ENCODE data around the gene RNF112.
"Not testable (repeated sequence)": the region's sequence is repeated elsewhere in the genome, so short reads cannot be mapped to it uniquely, and the experiment has no call there.

Gene RNF112

DNA sequence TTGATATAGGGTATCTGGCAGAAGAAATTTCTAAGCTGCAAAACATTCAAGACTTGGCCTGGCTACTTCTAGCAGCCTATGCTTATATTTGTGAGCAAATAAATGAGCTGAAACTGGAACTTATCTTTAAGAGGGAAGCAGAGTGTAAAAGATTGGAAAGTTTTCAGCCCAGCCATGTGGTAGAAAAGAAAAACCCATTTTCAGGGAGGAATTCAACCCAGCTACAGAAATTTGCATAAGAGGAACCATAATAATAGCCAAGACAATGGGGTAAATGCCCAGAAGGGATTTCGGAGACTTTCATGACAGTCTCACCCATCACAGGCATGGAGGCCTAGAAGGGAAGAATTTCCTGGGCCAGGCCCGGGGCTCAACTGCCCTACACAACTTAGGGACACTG is 31.7 kb downstream of the RNF112 start:
- DNase-seq (ENCODE audit: extremely low read depth in 1 of 2, low read depth in 1 of 2): no peak

- DNase-seq (ENCODE audit: extremely low read depth in 1 of 2, low read depth in 1 of 2): no peak
Observed at GRCh38 chr17:19443148-19443547, 32.1 kb downstream of the RNF112 start.

DNA sequence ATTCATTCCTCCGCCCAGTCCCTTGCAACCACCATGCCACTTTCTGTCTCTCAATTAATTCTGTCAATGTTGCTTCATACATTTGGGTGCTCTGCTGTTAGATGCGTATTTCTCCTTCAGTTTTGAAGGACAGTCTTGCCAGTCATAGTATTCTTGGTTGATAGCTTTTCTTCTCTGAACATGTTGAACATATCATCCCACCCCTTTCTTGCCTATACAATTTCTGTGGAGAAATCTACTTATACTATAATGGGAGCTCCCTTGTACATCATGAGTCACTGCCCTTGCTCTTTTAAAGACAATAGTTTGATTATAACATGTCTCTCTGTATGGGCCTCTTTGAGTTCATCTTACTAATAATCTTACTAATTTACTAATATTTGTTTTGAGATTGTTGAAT is 34.1 kb downstream of the RNF112 start:
- no peak for DNase-seq (ENCODE audit: extremely low read depth in 1 of 2, low read depth in 1 of 2)

- DNase-seq (ENCODE audit: extremely low read depth in 1 of 2, low read depth in 1 of 2): not testable (repeated sequence)
Observed at GRCh38 chr17:19446577-19446976, 35.5 kb downstream of the RNF112 start.

DNA sequence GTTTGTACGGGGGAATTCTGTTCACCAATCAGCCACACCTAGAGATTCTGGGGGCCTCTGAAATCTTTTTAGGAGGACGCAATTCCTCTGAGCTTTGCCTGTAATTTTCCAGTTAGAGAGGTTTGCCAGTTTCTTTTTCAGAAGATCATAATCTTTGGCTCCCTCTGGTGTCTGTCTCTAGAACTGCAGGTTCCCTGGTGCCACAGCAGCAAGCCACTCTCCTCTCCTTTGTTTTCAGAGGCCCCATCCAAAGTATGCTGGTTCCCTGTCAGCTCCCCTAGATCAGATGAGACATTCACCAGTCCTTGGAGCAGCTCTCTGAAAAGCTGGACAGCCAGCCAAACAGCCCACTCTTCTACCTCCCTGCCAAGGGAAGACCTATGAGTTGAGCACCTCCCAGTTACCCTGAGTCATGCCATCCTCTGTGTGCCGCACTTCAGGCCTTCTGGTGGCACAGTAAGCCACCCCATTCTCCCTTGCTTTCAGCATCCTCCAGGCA is 36.1 kb downstream of the RNF112 start:
- DNase-seq (ENCODE audit: extremely low read depth in 1 of 2, low read depth in 1 of 2): peak; percentile 42 to 47

DNA sequence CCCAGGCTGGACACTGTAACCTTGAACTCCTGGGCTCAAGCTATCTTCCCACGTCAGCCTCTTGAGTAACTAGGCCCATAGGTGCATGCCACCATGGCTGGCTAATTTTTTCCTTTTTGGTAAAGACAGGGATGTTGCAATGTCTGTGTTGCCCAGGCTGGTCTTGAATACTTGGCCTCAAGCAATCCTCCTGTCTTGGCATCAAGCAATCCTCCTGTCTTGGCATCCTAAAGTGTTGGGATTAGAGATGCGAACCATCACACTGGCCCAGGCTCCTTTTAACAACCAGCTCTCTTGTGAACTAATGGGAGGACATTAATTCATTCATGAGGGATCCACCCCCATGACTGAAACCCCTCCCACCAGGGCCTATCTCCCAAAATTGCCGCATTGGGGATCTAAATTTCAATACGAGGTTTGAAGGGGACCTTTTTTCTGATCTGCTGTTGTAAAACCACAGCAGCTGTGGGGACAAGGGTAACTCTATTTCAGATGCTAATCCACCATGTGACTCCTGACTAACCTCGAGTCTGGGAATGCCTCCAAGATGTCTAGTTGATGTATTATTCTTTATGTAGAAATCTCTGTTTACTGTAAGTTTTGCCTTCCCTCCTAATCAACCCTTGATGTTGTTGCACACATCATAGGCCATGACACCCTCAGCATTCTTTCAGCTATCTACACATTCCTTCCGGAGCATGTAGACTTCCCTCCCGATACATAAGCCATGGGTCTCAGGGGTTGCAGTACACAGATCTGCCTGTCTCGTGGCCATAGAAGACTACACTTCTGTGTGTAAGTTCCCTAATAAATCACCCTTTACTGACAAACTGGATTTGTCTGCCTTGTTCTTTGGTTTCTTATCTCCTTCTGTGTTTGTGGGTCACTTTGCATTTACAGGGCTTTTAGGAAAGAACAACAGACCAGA is 37.6 kb downstream of the RNF112 start:
- no peak for DNase-seq (ENCODE audit: extremely low read depth in 1 of 2, low read depth in 1 of 2)

DNA sequence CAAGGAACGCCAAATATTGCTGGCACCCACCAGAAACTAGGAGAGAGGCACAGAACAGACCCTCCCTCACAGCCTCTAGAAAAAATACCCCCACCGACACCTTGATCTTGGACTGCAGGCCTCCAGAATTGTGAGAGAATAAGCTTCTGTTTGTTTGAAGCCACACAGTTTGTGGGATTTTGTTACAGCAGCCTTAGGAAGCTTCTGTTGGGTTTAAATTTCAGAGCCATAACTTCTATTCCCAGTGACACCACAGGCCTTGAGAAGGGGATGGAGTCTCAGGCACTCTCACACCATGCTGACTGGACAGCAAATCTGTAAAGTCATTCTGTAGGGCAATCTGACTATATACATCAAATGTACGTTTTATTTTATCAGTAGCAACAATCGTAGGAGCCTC is 38.6 kb downstream of the RNF112 start:
- no peak for DNase-seq (ENCODE audit: extremely low read depth in 1 of 2, low read depth in 1 of 2)

GRCh38 chr17:19453296-19453695 is 42.3 kb downstream of the RNF112 start:
- no peak for DNase-seq (ENCODE audit: extremely low read depth in 1 of 2, low read depth in 1 of 2)

- no peak for DNase-seq (ENCODE audit: extremely low read depth in 1 of 2, low read depth in 1 of 2)
Observed at GRCh38 chr17:19454074-19454473, 43.0 kb downstream of the RNF112 start.

DNA sequence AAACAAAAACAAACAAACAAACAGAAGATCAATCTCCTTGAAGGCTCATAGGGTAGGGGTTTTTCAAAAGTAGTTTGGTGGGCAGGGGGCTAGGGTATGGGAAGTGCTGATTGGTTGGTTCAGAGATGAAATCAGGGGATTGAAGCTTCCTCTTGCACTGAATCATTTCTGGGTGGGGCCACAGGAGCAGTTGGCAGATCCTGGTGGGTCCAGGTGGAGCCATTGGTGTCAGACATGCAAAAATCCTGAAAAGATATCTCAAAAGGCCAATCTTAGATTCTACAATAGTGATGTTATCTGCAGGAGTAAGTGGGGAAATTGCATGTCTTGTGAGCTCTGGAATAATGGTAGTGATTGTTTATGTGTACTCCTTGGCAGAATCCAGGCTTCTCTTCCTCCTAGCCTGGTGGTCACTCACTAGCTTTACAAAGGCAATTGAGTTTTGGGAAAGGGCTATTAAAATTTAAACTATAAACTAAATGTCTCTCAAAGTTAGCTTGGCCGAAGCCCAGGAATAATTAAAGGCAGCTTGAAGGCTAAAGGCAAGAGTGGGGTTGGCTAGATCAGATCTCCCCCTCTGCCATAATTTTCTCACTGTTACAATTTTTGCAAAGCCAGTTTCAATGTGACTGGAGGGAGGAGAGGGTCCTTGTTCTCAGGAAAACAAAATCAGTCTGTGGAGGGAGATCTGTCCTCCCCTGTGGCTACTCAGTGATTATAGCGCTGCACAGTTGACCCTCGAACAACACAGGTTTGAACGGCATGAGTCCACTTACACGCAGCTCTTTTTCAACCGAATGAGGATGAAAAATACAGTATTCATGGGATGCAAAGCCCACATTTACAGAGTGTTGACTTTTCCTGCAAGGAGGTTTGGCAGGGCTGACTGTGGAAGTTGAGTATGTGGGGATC is 45.2 kb downstream of the RNF112 start:
- no peak for DNase-seq (ENCODE audit: extremely low read depth in 1 of 2, low read depth in 1 of 2)

- DNase-seq (ENCODE audit: extremely low read depth in 1 of 2, low read depth in 1 of 2): no peak
Observed at GRCh38 chr17:19457046-19457445, 46.0 kb downstream of the RNF112 start.

- DNase-seq (ENCODE audit: extremely low read depth in 1 of 2, low read depth in 1 of 2): no peak
Observed at GRCh38 chr17:19457830-19458271, 46.8 kb downstream of the RNF112 start.

DNA sequence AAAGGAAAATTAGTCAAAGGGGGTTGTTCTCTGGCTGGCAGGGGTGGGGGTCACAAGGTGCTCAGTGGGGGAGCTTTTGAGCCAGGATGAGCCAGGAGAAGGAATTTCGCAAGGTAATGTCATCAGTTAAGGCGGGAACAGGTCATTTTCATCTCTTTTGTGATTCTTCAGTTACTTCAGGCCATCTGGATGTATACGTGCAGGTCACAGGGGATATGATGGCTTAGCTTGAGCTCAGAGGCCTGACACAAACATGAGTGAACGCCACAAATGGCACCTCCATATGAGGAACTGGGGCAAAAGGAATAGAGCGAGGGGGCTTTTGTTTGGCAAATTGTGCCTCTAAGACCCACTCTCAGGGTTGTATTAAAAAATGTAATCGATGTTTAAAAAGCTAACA is 47.4 kb downstream of the RNF112 start:
- DNase-seq (ENCODE audit: extremely low read depth in 1 of 2, low read depth in 1 of 2): not testable (repeated sequence)

DNA sequence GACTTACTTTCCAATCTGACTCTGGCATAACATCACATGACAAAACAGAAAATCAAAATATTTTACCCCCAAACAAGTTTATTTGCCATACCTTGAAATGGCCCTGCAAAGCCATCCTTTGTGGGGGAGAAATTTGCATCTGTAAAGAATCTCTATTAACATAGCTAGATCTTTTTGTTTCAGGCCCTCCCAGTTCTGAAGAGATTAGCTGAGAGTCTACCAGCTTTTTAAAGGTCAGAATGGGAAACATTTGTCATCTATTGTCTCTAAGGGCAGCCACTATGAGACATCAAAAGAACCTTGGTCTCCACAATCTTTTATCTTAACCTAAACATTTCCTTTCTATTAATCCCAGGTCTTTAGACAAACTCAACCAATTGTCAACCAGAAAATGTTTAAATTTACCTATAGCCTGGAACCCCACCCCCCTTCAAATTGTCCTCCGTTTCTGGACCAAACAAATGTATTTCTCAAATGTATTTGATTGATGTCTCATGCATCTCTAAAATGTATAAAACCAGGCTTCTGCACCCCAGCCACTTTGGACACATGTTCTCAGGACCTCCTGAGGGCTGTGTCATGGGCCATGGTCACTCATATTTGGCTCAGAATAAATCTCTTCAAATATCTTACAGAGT is 48.1 kb downstream of the RNF112 start:
- DNase-seq (ENCODE audit: extremely low read depth in 1 of 2, low read depth in 1 of 2): not testable (repeated sequence)

GRCh38 chr17:19460700-19461099 is 49.7 kb downstream of the RNF112 start:
- DNase-seq (ENCODE audit: extremely low read depth in 1 of 2, low read depth in 1 of 2): no peak

DNA sequence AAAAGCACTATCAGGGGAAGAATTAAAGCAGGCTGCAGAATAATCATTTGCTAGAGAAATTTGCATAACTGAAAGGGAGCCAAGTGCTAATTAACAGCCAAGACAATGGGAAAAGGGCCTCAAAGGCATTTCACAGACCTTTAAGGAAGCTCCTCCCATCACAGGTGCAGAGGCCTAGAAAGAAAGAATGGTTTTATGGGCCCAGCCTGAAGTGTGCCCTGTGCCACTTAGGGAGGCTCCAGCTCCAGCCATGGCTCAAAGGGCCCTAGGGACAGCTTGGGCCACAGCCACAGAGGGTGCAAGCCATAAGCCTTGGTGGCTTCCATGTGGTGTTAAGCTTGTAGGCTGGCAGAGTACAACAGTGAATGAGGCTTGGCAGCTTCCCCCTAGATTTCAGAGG is 50.1 kb downstream of the RNF112 start:
- no peak for DNase-seq (ENCODE audit: extremely low read depth in 1 of 2, low read depth in 1 of 2)

GRCh38 chr17:19461681-19462080 is 50.6 kb downstream of the RNF112 start:
- no peak for DNase-seq (ENCODE audit: extremely low read depth in 1 of 2, low read depth in 1 of 2)

DNA sequence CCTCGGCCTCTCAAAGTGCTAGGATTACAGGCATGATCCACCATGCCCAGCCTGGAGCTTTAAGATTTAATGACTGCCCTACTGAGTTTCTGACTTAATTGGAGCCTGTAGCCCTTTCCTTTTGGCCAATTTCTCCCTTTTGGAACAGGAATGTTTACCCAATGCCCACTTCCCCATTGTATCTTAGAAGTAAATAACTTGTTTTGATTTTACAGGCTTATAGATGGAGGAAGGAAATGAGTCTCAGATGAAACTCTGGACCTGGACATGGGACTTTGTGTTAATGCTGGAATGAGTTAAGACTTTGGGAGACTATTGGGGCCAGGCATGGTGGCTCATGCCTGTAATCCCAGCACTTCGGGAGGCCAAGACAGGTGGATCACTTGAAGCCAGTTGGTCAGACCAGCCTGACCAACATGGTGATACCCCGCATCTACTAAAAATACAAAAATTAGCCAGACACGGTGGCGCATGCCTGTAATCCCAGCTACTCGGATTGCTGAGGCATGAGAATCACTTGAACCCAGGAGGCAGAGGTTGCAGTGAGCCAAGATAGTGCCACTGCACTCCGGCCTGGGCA is 51.5 kb downstream of the RNF112 start:
- not testable (repeated sequence) for DNase-seq (ENCODE audit: extremely low read depth in 1 of 2, low read depth in 1 of 2)

- no peak for DNase-seq (ENCODE audit: extremely low read depth in 1 of 2, low read depth in 1 of 2)
Observed at GRCh38 chr17:19464031-19465026, 53.3 kb downstream of the RNF112 start.

Data from activated CD8-positive, alpha-beta memory T cell treated with anti-CD3 and anti-CD28 coated beads for 1 hour (primary cell).